Effector CD8-positive, alpha-beta T cell (primary cell): ENCODE measurements around the gene FAM120B.
"Not testable (repeated sequence)": the region's sequence is repeated elsewhere in the genome, so short reads cannot be mapped to it uniquely, and the experiment has no call there.

Experiments used
- DNase-seq: peaks from one replicate; lab custom pipeline; 2025; lab: John Stamatoyannopoulos, UW

FAM120B gene

DNA sequence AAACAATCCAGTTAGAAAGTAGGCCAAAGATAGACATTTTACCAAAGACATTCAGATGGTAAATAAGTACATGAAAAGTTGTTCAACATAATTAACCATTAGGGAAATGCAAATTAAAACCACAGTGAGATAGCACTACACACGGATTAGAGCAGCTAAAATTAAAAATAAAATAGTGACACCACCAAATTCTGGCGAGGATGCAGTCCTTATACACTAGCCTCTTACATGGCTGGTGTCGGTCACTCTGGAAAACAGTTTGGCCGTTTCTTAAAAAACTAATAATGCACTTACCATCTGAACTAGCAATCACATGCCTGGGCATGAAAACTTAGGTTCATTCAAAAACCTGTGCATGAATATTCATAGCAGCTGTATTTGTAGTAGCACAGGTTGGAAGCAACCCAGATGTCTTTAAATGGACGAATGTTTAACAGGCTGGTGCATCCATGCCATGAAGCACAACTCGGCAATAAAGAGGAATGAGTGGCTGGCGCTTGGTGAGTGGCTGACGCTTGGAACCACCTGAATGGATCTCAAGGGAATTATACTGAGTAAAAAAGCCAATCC lies 77.0 kb downstream of the FAM120B start:
- DNase-seq: no peak

DNA sequence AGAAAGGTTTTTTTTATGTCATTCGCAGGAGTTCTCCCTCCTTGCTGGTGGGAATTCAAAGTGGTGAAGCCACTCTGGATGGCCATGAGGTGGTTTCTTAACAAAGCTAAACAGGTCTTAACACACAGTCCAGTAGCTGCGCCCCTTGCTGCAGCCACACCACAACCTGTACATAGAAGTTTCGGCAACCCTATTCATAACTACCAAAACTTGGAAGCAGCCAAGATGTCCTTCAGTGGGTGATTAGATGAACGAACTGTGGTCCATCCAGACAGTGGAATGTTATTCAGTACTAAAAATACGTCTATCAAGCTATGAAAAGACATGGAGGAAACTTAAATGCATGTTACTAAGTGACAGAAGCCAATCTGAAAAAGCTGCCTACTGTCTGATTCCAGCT lies 78.9 kb downstream of the FAM120B start:
- no peak for DNase-seq

DNA sequence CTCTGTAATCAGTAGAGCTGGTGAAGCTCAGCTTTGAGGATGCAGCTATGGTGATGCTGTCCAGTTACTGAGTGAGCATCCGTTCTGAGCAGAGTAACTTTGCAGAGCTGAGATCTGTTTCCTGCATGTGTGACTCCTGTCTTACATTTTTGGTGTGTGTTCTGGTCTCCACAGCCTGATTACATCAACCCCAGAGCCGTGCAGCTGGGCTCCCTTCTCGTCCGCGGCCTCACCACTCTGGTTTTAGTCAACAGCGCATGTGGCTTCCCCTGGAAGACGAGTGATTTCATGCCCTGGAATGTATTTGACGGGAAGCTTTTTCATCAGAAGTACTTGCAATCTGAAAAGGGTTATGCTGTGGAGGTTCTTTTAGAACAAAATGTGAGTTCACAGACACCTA lies 81.6 kb downstream of the FAM120B start:
- no peak for DNase-seq

GRCh38 chr6:170393033-170393432 lies 86.5 kb downstream of the FAM120B start:
- DNase-seq: no peak

GRCh38 chr6:170393807-170394399 lies 87.3 kb downstream of the FAM120B start:
- no peak for DNase-seq

GRCh38 chr6:170394980-170395379 lies 88.4 kb downstream of the FAM120B start:
- no peak for DNase-seq

DNA sequence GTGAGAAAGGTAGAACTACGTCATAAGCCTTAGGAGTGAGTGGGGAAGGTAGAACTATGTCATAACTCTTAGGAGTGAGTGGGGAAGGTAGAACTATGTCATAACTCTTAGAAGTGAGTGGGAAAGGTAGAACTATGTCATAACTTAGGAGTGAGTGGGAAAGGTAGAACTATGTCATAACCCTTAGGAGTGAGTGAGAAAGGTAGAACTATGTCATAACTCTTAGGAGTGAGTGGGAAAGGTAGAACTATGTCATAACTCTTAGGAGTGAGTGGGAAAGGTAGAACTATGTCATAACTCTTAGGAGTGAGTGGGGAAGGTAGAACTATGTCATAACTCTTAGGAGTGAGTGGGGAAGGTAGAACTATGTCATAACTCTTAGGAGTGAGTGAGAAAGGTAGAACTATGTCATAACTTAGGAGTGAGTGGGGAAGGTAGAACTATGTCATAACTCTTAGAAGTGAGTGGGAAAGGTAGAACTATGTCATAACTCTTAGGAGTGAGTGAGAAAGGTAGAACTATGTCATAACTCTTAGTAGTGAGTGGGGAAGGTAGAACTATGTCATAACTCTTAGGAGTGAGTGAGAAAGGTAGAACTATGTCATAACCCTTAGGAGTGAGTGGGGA lies 92.3 kb downstream of the FAM120B start:
- not testable (repeated sequence) for DNase-seq

- not testable (repeated sequence) for DNase-seq
These were observed 93.5 kb downstream of the FAM120B start for GRCh38 chr6:170399955-170400558.

- DNase-seq: no peak
These were observed 95.9 kb downstream of the FAM120B start for GRCh38 chr6:170402318-170403040.

DNA sequence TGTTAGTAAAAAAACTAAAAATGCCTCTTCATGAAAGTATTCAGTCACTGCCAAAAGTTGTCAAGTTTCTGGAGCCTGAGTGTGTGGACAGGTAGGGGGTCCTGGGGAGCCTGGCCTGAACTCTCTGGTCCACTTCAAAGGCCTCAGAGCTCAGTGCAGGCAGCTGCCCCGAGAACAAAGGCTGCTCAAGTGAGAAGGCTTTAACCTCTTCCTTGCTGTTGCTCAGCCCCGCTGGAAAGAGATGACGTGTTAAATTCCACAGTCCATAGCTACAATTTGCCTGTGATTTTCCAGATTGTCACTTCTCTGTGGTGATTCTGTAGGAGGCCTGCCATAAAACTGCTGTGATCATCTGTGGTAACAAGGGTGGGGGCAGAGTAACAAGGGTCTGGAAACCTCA lies 96.9 kb downstream of the FAM120B start:
- DNase-seq: no peak

GRCh38 chr6:170404036-170404435 lies 97.5 kb downstream of the FAM120B start:
- no peak for DNase-seq

DNA sequence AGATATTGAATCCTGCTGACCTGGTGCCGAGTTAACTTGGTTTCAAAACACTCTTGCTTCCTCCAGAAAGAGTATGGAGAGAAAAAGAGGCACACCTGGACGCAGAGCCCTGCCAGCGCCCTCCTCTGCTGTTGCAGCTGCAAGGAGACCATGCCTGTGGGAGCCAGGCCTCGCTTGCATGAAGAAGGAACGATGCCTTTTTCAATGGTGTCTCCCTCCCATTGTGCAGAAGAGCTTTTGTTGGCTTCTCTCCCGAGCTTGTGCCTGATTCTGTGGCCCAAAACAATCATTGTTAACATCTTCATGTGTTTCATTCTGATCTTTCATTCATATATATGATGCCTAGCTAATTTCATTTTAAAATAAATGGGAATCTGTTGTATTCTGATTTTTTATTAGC lies 98.1 kb downstream of the FAM120B start:
- DNase-seq: no peak

GRCh38 chr6:170405311-170405975 lies 98.9 kb downstream of the FAM120B start:
- DNase-seq: no peak

- no peak for DNase-seq
These were observed 100.6 kb downstream of the FAM120B start for GRCh38 chr6:170407200-170407599.

DNA sequence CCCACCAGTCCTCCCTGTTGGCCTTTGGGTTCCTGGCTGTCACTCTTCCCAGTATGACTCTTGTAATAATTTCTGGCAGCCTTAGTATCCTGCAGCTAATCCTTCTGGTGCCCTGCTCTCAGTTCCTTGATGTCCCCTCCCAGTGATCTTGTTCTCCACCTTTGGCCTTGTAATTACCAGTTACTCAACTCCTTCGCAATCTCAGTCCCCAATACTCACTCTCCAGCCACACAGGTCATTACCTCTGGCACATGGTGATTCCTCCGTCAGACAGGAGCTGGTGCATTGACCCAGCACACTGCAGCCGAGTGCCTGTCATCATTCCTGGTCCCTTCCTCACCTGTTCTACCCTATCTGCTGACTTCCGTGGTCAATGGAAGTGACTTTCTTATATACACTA lies 101.4 kb downstream of the FAM120B start:
- no peak for DNase-seq

DNA sequence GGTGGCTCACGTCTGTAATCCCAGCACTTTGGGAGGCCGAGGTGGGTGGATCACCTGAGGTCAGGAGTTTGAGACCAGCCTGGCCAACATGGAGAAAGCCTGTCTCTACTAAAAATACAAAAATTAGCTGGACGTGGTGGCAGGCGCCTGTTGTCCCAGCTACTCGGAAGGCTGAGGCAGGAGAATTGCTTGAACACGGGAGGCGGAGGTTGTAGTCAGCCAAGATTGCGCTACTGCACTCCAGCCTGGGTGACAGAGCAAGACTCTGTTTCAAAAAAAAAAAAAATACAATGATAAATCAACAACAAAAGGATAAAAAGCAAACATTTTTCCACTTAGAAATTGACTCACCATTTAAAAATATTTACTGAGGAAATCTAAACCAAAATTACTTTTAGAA lies 103.2 kb downstream of the FAM120B start:
- DNase-seq: not testable (repeated sequence)

GRCh38 chr6:170410241-170410640 lies 103.7 kb downstream of the FAM120B start:
- DNase-seq: no peak

- DNase-seq: no peak
These were observed 108.8 kb downstream of the FAM120B start for GRCh38 chr6:170415318-170415717.

- no peak for DNase-seq
These were observed 109.7 kb downstream of the FAM120B start for GRCh38 chr6:170416303-170416702.

- DNase-seq: no peak
These were observed 110.5 kb downstream of the FAM120B start for GRCh38 chr6:170416959-170417606.

GRCh38 chr6:170417881-170418280 lies 111.3 kb downstream of the FAM120B start:
- no peak for DNase-seq
